Measurements from ENCODE around the gene XIRP2.
A peak's percentile ranks its signal among the peaks of the same experiment; 100 is the strongest.

The XIRP2 gene

GRCh38 chr2:167140767-167141166 lies 252.5 kb downstream of the XIRP2 start:
- DNase-seq: peak; percentile 20

- DNase-seq: no peak
Measured at GRCh38 chr2:167142554-167142953, 254.3 kb downstream of the XIRP2 start.

DNA sequence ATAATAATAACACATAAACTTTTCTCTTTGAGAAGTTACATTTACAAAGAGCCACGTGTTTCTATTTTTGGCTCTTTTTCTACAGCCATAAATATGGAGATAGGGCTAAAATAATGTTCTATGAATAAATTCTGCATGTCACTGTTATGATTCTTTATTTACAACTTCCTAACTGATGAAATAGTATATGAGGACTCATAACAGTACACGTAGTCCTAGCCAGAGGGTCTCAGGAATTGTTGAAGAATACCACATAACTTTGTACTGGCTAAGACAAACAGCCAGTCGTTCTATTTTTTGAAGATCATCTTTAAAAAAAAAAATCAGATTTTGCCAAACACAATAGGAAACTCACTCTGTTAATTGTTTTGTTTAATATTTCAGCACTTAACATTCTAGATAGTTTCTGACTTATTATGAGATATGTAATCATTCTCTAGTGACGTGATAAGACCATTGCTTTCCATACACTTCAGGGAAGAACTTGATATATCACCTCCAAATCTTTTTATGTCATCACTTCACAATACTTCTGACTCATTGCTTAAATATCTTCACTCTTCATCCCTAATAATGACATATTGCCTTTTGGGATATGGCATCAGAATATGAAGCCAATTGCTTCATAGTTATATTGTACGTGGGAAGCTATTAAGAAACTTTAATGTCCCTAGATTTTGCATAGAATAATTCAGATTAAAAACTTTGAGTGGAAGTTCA lies 256.1 kb downstream of the XIRP2 start:
- DNase-seq: no peak

- no peak for DNase-seq
Measured at GRCh38 chr2:167147271-167147941, 259.1 kb downstream of the XIRP2 start.

- DNase-seq: no peak
Measured at GRCh38 chr2:167151894-167152293, 263.6 kb downstream of the XIRP2 start.

DNA sequence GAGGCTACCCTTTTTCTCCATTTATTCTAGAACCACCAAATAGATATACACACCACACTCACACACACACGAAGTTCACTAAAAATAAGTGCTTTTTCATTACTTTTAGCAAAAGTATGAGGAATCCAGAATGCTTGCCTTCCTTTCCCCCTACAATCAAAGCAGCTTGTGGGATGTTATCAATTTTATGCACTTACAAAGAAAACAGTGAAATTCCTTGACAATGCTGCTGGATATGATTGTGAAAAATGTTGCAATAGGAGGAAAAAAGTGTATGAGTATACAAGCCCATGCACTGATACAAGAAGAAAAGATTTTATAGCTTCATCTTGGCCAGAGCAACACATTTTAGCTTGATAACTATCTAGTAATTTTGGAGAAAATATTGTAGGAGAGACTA lies 269.2 kb downstream of the XIRP2 start:
- DNase-seq: no peak

DNA sequence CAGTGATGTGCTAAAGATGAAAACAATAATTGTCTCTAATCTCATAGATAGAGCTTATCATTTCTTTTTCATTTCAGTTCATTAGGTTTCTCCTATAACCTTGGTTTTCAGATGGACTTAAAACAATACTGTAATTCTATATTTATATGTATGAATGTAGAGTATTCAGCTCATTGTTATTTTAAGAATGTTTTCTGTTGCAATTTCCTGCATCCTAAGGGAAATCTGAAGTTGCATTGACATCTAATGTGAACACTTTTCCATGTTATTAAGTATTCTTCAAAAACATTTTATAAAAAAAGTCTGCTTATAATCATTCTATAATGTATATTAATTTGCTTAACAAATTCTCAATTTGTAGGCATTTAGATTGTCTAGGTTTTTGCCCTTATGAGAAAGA lies 288.9 kb downstream of the XIRP2 start:
- DNase-seq: no peak

- no peak for DNase-seq
Measured at GRCh38 chr2:167181134-167181533, 292.9 kb downstream of the XIRP2 start.

DNA sequence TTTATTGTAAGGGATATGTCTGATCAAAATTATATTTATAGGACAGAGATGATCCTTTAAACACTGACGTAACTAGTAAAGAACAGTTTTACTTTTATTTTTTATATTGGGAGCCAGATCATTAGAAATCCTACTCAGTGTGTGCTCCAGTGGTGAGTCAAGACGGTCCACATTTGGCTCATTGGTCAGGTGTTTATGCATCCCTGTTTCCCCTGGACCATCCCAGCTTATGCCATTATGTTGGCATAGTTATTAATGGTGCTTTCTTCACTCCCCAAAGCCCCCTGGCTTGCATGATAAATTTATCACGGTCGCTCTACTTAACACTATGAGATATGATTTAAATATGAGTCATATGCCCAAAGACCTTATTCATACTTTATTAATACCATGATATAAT lies 293.4 kb downstream of the XIRP2 start:
- no peak for DNase-seq

DNA sequence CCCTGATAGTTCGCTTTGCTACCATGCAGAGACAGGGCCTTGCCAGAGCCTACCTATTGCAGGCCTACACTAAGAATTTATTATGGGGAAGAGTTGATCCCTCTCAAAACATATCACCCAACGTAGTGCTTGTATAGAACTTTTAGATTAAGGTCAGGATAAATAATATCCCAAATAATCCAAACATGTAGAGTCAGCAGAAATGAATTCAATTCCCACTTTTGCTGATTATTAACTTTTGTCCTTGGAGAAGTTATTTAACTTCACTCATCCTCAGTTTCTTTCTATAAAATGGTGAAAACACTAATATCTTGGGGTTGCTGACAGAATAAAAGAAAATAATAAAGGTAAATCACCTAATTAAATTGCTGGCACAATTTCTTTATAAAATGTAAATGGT lies 294.1 kb downstream of the XIRP2 start:
- no peak for DNase-seq

- DNase-seq: no peak
Measured at GRCh38 chr2:167183931-167184330, 295.7 kb downstream of the XIRP2 start.

GRCh38 chr2:167186465-167186864 lies 298.2 kb downstream of the XIRP2 start:
- no peak for DNase-seq

GRCh38 chr2:167187049-167187727 lies 298.9 kb downstream of the XIRP2 start:
- peak; percentile 23 for DNase-seq

GRCh38 chr2:167187978-167188967 lies 300.0 kb downstream of the XIRP2 start:
- DNase-seq: no peak

DNA sequence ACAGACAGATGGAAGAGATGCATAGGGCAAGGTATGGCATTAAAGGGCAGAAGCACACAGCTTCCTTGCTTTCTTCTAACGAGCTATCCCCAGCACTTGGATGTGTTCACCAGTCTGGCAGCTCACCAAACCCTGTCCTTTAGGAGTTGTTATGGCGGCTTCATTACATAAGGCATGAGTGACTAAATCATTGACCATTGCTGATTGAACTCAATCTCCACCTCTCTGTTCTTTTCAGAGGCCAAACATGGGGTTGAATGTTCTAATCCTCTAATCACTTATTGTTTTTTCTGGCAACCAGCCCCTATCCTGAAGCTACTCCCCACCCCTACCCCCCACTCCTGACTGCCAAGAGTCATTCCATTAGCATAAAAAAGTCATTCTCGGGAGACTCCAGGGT lies 301.8 kb downstream of the XIRP2 start:
- no peak for DNase-seq

DNA sequence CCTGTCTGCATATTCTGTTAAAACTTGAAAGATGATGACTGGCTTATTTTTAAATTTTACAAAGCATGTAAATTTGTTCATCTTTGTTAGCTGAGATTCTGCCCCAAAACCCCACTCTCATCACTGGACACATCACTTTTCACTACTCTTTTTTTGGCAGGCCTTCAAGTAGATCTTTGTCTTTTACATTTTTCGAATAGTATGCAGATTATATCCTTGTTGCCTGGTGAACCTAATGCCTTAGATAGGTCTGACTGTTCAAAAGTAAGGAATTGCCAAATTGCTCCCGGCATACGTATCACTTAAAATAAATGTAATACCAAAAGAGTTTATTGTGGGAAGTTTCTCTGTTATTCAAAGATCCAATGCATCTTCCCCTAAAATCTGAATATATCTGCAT lies 303.3 kb downstream of the XIRP2 start:
- DNase-seq: no peak

- DNase-seq: no peak
Measured at GRCh38 chr2:167192833-167193232, 304.6 kb downstream of the XIRP2 start.

DNA sequence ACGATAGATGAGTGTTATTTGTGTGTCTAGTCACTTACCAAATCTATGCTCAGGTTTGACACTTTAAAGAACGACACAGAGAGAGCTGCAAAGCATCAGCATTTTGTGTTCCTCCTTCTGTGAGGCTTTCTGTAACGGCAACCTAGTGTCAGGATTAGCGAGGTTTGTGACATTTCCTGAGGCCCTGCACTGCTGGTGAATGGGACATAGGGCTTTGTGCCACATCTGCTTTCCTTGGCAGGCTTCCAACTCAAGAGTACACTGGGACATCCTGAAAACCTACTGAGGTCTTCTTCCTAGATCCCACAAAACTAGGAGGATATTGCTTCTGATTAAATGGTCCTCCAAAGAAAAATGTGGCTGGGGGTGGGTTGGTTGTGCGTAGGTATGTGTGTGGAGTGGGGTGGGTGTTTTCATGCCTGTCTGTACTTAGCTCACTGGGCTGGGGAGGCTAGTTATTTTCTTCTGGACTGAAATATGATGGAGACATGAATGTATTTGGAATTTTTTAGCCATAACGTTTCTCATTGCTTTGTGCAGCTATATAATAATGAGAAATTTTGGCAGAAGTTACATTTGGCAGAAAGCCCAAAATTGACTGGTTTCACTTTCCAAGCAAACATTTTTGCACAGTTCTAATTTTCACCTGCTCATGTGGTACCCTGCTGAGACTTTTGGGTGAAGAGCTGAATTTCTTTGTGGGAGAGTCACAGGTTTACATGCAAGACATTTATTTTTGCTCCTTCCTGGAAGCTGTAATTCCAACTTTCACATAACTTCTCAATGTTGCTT lies 308.4 kb downstream of the XIRP2 start:
- DNase-seq: peak; percentile 66

DNA sequence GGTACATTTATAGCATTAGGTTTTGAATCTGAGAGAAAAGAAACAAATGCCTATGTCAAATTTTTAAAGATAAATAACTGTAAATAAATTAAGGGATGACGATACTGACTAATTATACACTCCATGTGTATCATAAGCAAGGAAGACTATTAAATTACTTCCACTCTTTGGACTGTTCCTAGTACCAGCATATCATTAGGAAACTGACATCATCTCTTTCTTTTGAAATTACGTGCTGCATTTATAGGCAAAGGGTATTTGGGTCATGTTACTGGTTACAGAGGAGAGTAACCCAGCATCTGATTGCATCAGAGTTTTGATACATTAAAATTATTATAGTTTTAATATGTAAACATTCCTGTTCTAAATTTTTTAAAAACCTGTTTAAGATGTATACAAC lies 309.7 kb downstream of the XIRP2 start:
- no peak for DNase-seq

GRCh38 chr2:167198576-167198975 lies 310.3 kb downstream of the XIRP2 start:
- DNase-seq: no peak

DNA sequence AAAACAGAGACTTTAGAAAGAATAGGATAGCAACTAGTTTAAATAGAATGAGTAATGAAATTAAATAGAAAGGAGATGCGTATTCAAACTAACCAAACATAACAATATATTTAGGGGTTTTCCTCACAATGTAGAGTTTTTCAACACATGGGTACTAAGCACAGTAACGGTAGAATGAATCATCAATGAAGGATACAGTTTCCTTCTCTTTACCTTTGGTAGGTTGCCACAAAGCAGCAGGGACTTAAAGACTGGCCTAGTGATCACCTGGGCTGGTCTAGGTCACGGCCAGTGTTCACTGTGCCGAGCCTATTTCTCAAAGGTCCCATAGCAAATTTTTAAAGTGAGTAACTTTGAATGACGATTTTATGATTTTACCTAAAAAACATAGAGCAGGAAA lies 311.7 kb downstream of the XIRP2 start:
- no peak for DNase-seq

DNA sequence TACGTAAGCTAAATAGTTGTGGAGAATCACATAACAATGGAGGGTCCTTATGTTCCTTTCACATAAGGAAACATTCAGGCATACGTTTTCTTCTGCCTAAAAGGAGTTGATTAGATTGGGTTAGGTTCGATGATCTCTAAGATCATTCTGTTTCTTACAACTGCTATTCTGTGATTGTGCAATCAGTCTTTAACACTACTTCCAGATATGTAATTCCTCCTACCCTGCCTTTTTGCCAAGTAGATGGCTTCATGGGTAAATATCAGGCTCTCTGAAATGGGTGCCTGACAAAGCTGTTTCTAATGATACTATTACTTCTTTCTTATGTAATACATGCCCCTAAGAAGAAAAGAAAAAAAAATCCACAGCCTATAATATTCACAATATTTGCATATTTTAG lies 321.5 kb downstream of the XIRP2 start:
- DNase-seq: no peak

Measured in right hindlimb (tissue), 1 donor.